Fibroblast of villous mesenchyme (primary cell): Measurements from ENCODE around the gene CABLES2. TPM values are rescaled to one million over a fixed set of nuclear protein-coding genes. Genes with fewer than 3 reads are reported as not detected.

Source experiments
- DNase-seq: peaks from one replicate; pipeline ENCODE4 v3.0.0-alpha.2; 2010; ENCODE audit warnings: low read depth
- H3K4me3 ChIP-seq: 2 replicates; pipeline ENCODE4 v1.5.1; 2011; ENCODE audit warnings: low read depth, mild to moderate bottlenecking, low read length
- total RNA-seq: library from RNA; depleted of rRNA; stranded (reverse); fragments of >200 nt; gene quantifications from 2 replicates; pipeline ENCODE4 v1.2.3, GENCODE V29; 2012
- TF ChIP-seq, protein P1 (sequence below): IDR thresholded peaks from 2 replicates; pipeline ENCODE4 v1.5.1; 2012; ENCODE audit warnings: low read depth, mild to moderate bottlenecking, low read length; ENCODE audit not compliant: insufficient read depth

Gene CABLES2
- 1.7 and 1.9 TPM in 2 replicates for total RNA-seq

- H3K4me3 ChIP-seq, result peak within 1 kb of the TSS; percentile 66
- TF ChIP-seq, protein P1, sequence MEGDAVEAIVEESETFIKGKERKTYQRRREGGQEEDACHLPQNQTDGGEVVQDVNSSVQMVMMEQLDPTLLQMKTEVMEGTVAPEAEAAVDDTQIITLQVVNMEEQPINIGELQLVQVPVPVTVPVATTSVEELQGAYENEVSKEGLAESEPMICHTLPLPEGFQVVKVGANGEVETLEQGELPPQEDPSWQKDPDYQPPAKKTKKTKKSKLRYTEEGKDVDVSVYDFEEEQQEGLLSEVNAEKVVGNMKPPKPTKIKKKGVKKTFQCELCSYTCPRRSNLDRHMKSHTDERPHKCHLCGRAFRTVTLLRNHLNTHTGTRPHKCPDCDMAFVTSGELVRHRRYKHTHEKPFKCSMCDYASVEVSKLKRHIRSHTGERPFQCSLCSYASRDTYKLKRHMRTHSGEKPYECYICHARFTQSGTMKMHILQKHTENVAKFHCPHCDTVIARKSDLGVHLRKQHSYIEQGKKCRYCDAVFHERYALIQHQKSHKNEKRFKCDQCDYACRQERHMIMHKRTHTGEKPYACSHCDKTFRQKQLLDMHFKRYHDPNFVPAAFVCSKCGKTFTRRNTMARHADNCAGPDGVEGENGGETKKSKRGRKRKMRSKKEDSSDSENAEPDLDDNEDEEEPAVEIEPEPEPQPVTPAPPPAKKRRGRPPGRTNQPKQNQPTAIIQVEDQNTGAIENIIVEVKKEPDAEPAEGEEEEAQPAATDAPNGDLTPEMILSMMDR, result no peak
- peak; percentile 94 for DNase-seq
Measured at GRCh38 chr20:62407221-62407992, at the start of gene CABLES2. Gene CABLES2 (minus strand): TSS chr20:62407285. CDS start chr20:62407276, 9 bp downstream.

- H3K4me3 ChIP-seq, result no peak overlapping the region
- no peak for DNase-seq
- TF ChIP-seq, protein P1, result no peak
Measured at GRCh38 chr20:62455929-62456328, 48.8 kb upstream of the CABLES2 start.

DNA sequence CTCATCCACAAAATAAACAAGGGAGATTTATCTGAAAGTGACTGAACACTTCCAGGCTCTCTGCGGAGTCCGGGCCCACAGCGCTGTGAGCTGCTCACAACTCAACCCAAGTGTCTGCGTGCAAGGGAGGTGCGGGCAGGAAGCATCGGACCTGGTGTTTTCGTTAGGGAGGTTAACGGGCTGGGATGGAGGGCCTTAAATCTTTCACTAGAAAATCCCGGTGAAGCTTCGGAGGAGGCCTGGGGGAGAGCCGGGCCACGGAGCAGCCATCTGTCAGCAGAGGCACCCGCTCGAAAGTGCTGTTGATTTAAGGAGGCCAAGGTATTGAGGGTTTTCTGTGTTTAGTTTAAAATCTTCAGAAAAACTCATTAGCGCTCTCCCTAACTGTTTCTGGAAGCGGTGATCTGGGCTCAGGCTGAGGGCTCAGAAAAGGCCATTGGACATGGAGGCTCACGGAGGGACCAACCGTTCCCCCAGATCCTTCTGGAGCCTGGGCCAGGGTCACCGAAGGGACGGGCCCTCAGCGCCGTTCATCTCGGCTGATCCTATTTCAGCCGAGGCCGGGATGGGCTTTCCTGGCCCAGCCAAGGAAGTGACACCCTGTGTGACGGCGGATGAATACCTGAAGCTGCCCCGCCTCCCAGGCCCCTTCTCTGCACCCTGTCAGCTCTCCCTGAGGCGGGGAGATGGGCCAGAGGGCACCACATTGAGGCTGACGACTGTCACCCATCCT is 48.0 kb upstream of the CABLES2 start:
- H3K4me3 ChIP-seq, result no peak overlapping the region
- no peak for DNase-seq
- TF ChIP-seq, protein P1, result no peak

- no peak overlapping the region for H3K4me3 ChIP-seq
- TF ChIP-seq, protein P1, result no peak
- DNase-seq, result no peak
Measured at GRCh38 chr20:62453186-62453808, 46.2 kb upstream of the CABLES2 start.

GRCh38 chr20:62452475-62453095 is 45.5 kb upstream of the CABLES2 start:
- no peak for DNase-seq
- no peak overlapping the region for H3K4me3 ChIP-seq
- TF ChIP-seq, protein P1, result no peak

DNA sequence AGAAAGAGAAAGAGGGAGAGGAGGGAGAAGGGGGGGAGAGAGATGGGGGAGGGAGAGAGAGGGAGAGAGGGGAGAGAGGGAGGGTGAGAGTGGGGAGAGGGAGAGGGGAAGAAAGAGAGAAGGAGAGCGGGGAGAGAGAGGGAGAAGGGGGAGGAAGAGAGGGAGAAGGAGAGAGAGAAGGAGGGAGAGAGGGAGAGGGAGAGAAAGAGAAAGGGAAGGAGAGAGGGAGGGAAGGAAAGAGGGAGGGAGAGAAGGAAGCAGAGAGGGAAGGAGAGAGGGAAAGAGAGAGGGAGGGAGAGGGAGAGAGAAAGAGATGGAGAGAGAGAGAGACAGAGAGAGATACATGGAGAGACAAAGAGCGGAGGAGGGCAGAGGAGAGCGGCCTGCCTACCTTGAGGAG is 44.9 kb upstream of the CABLES2 start:
- DNase-seq, result no peak
- no peak overlapping the region for H3K4me3 ChIP-seq
- TF ChIP-seq, protein P1, result no peak
